ENCODE data around the gene SLC22A23.

The SLC22A23 gene

GRCh38 chr6:3269281-3269975 lies 187.4 kb downstream of the SLC22A23 start:
- TF ChIP-seq L3MBTL2 (conservative IDR thresholded peaks at IDR 0.05), result no peak
- POLR2A ChIA-PET, result no interaction called here
- DNase-seq (ENCODE audit: extremely low spot score), result no peak
- CTCF ChIA-PET, result interaction anchor here (1.0 kb wide), 1 partner anchor 18 kb away, joined by 3 read pairs; no protein-coding TSS in a partner anchor

DNA sequence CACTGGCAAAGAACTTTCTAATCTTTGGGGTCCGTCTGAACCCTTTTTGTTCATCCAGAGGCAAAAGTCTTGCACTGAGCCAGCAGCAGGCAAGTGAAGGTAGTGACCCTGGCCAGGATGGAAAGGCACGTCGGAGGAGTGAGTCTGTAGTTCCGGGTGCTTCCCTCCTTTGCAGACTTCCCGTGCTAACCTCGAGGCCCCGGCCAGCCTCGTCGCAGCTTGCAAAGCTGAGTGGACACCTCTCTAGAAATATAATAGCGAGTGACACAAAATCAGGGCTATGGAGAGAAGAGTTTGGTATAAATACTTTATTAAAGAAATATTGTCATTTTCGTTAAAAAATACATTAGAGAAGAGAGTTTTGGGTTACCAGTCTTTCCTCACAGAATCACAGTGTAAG lies 188.2 kb downstream of the SLC22A23 start:
- ChIA-PET POLR2A (no interaction called here), CTCF (no interaction called here)
- TF ChIP-seq FOXK2 (IDR thresholded peaks at IDR 0.05) (no peak), ELF4 (IDR thresholded peaks at IDR 0.05) (no peak), BHLHE40 (IDR thresholded peaks at IDR 0.05; ENCODE audit: borderline replicate concordance) (no peak), LEF1 (IDR thresholded peaks at IDR 0.05; ENCODE audit: borderline replicate concordance) (no peak)
- no peak for DNase-seq (ENCODE audit: extremely low spot score)

GRCh38 chr6:3267162-3267561 lies 189.7 kb downstream of the SLC22A23 start:
- no peak for DNase-seq (ENCODE audit: extremely low spot score)
- TF ChIP-seq ARNT (IDR thresholded peaks at IDR 0.05) (no peak), ZNF384 (IDR thresholded peaks at IDR 0.05) (no peak), HDGF (IDR thresholded peaks at IDR 0.05; ENCODE audit: borderline replicate concordance) (no peak), CTBP1 (IDR thresholded peaks at IDR 0.05; ENCODE audit: borderline replicate concordance) (no peak), LEF1 (IDR thresholded peaks at IDR 0.05; ENCODE audit: borderline replicate concordance) (no peak), TARDBP (IDR thresholded peaks at IDR 0.05) (no peak), BHLHE40 (IDR thresholded peaks at IDR 0.05; ENCODE audit: borderline replicate concordance) (no peak)
- ChIA-PET CTCF (interaction anchor here (1.1 kb wide), 1 partner anchor 16 kb away, joined by 5 read pairs; no protein-coding TSS in a partner anchor), POLR2A (interaction anchor here (0.7 kb wide), 1 partner anchor 17 kb away, joined by 3 read pairs; no protein-coding TSS in a partner anchor)

DNA sequence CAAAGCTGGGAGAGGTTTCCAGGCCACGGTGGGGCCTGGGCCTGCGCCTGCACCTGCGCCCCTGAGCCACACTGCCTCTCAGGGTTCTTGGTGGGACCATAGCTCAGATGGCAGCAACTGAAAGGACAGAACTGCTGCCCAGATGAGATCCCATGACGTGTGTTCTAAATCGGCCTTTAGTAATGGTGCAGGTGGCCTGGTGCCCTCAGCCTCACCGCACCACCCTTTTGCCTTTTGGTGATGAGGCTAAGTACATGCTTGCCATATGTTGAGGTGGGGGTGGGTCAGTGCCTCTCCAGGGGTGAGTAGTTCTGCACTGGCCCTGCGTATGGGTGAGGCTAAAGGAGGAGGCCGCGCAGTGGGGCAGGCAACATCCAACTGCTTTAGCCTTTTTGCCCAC lies 190.7 kb downstream of the SLC22A23 start:
- TF ChIP-seq SUZ12 (IDR thresholded peaks at IDR 0.05) (no peak), ARNT (IDR thresholded peaks at IDR 0.05) (no peak), ZNF384 (IDR thresholded peaks at IDR 0.05) (no peak), BHLHE40 (IDR thresholded peaks at IDR 0.05; ENCODE audit: borderline replicate concordance) (no peak), PKNOX1 (IDR thresholded peaks at IDR 0.05) (no peak), L3MBTL2 (conservative IDR thresholded peaks at IDR 0.05) (no peak), CTBP1 (IDR thresholded peaks at IDR 0.05; ENCODE audit: borderline replicate concordance) (no peak), LEF1 (IDR thresholded peaks at IDR 0.05; ENCODE audit: borderline replicate concordance) (no peak), FOXK2 (IDR thresholded peaks at IDR 0.05) (no peak)
- ChIA-PET CTCF (no interaction called here), POLR2A (no interaction called here)
- no peak for DNase-seq (ENCODE audit: extremely low spot score)

GRCh38 chr6:3265671-3266070 lies 191.2 kb downstream of the SLC22A23 start:
- CTCF ChIA-PET, result interaction anchor here (0.5 to 0.8 kb wide), 2 partner anchors 140 to 580 kb away, joined by 4 read pairs; no protein-coding TSS in a partner anchor
- TF ChIP-seq ZNF384 (IDR thresholded peaks at IDR 0.05) (no peak), FOXA1 (IDR thresholded peaks at IDR 0.05) (no peak), SP1 (IDR thresholded peaks at IDR 0.05) (no peak), HDGF (IDR thresholded peaks at IDR 0.05; ENCODE audit: borderline replicate concordance) (no peak), SUZ12 (IDR thresholded peaks at IDR 0.05) (no peak), FOXM1 (IDR thresholded peaks at IDR 0.05; ENCODE audit: borderline replicate concordance) (no peak), ARNT (IDR thresholded peaks at IDR 0.05) (no peak), TARDBP (IDR thresholded peaks at IDR 0.05) (no peak)
- POLR2A ChIA-PET, result no interaction called here
- no peak for DNase-seq (ENCODE audit: extremely low spot score)

- DNase-seq (ENCODE audit: extremely low spot score), result no peak
- ChIA-PET POLR2A (interaction anchor here (0.9 kb wide), 1 partner anchor 757 kb away, joined by 3 read pairs; a partner anchor contains a TSS), CTCF (interaction anchor here (0.6 kb wide), 1 partner anchor 102 kb away, joined by 3 read pairs; no protein-coding TSS in a partner anchor)
- TF ChIP-seq NFRKB (IDR thresholded peaks at IDR 0.05) (no peak), SUZ12 (IDR thresholded peaks at IDR 0.05) (no peak), FOXM1 (IDR thresholded peaks at IDR 0.05; ENCODE audit: borderline replicate concordance) (no peak)
These were observed 192.5 kb downstream of the SLC22A23 start for GRCh38 chr6:3264356-3264755.

DNA sequence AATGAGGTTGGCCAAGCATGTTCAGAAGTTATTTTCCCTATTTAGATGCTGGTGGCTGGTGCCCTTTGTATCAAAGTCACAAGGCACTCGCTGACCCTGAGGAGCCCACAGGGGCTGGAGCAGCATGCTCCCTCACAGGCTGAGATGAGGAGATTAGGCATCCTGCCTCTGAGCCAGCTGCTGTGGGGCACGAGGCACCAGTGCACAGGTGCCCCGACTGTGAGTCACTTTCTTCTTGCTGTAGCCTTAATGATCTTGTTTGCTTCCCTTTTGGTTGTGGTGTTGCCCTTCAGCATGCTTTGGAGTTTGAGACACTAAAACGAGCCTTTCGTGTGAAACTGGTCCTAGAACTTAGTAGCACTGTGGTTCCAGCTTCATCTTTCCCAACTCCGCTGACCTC lies 193.8 kb downstream of the SLC22A23 start:
- DNase-seq (ENCODE audit: extremely low spot score), result no peak
- CTCF ChIA-PET, result no interaction called here
- TF ChIP-seq PKNOX1 (IDR thresholded peaks at IDR 0.05) (no peak), FOXK2 (IDR thresholded peaks at IDR 0.05) (no peak), SUZ12 (IDR thresholded peaks at IDR 0.05) (no peak), ZNF384 (IDR thresholded peaks at IDR 0.05) (no peak), FOXA1 (IDR thresholded peaks at IDR 0.05) (no peak), LEF1 (IDR thresholded peaks at IDR 0.05; ENCODE audit: borderline replicate concordance) (no peak), FOXM1 (IDR thresholded peaks at IDR 0.05; ENCODE audit: borderline replicate concordance) (no peak), HDGF (IDR thresholded peaks at IDR 0.05; ENCODE audit: borderline replicate concordance) (no peak), L3MBTL2 (conservative IDR thresholded peaks at IDR 0.05) (no peak), NFRKB (IDR thresholded peaks at IDR 0.05) (no peak), TARDBP (IDR thresholded peaks at IDR 0.05) (no peak)
- POLR2A ChIA-PET, result no interaction called here

DNA sequence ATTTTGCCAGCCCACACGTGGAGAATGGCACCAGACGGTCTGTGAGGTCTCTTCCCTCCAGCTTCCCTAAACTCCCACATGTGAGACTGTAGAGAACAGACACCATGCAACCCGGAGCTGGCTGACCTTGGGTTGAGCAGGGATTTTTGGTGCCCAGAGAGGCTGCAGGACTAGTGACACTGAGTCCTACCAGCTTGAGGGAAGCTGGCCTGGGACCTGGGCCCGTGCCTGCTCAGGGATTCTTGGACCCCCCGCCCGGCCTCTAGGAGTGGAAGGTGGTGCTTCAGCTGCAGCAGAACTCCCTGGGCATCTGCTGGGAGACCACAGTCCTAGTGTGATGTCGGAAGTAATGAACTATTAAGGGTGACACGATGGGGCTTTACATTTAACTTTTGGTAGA lies 194.9 kb downstream of the SLC22A23 start:
- no peak for DNase-seq (ENCODE audit: extremely low spot score)
- ChIA-PET CTCF (interaction anchor here (0.6 to 1.8 kb wide), 2 partner anchors 10 to 187 kb away, joined by 3 to 8 read pairs; no protein-coding TSS in a partner anchor), POLR2A (no interaction called here)
- TF ChIP-seq FOXM1 (IDR thresholded peaks at IDR 0.05; ENCODE audit: borderline replicate concordance), result no peak
- no peak for TF ChIP-seq TARDBP (IDR thresholded peaks at IDR 0.05)
- TF ChIP-seq HDGF (IDR thresholded peaks at IDR 0.05; ENCODE audit: borderline replicate concordance), result no peak
- no peak for TF ChIP-seq ZNF384 (IDR thresholded peaks at IDR 0.05)
- no peak for TF ChIP-seq ELF4 (IDR thresholded peaks at IDR 0.05)
- TF ChIP-seq BHLHE40 (IDR thresholded peaks at IDR 0.05; ENCODE audit: borderline replicate concordance), result no peak
- no peak for TF ChIP-seq L3MBTL2 (conservative IDR thresholded peaks at IDR 0.05)
- no peak for TF ChIP-seq SP1 (IDR thresholded peaks at IDR 0.05)
- TF ChIP-seq NFRKB (IDR thresholded peaks at IDR 0.05), result no peak
- TF ChIP-seq ARNT (IDR thresholded peaks at IDR 0.05), result no peak
- TF ChIP-seq FOXK2 (IDR thresholded peaks at IDR 0.05), result no peak
- no peak for TF ChIP-seq SUZ12 (IDR thresholded peaks at IDR 0.05)
- no peak for TF ChIP-seq PKNOX1 (IDR thresholded peaks at IDR 0.05)
- TF ChIP-seq FOXA1 (IDR thresholded peaks at IDR 0.05), result no peak
- TF ChIP-seq CTBP1 (IDR thresholded peaks at IDR 0.05; ENCODE audit: borderline replicate concordance), result no peak

All from HEK293T (cell line).